HEK293T (cell line): ENCODE results near the gene PREX1.

Experiments
- FOXK2 ChIP-seq: fragments of 450-650 bp; IDR thresholded peaks from 2 replicates; pipeline ENCODE4 v1.6.1; 2016; ENCODE audit warnings: mild to moderate bottlenecking
- FOXM1 ChIP-seq: fragments of 450-650 bp; IDR thresholded peaks from 2 replicates; pipeline ENCODE4 v1.6.1; 2017; ENCODE audit warnings: mild to moderate bottlenecking, borderline replicate concordance
- SP1 ChIP-seq: fragments of 450-650 bp; IDR thresholded peaks from 2 replicates; pipeline ENCODE4 v1.6.1; 2017
- SUZ12 ChIP-seq: fragments of 450-650 bp; IDR thresholded peaks from 2 replicates; pipeline ENCODE4 v1.6.1; 2016; ENCODE audit warnings: mild to moderate bottlenecking
- TARDBP ChIP-seq: fragments of 450-650 bp; IDR thresholded peaks from 2 replicates; pipeline ENCODE4 v1.6.1; 2016

DNA sequence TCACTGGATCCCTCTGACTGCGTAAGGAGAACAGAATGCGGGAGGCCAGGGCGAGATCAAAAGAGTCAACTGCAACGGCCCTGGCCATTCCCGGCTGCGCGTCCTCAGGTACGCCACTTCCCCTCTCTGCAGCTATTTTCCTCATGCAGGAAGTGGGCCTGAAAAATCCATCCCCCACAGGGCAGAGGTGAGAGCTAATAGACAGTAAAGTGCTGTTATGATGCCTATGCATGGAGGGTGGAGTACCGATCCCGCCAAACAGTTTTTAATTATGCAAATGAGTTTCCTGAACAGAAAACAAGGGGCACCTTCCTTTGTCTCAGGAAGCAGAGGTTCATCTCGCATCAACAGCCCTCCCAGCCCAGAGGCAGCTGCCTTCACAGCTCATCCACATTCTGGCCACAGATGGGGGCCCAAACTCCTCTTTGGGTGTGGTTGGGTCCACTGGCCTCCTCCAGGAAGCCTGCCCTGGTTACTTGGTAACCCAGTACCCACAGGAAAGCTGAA is 9.3 kb downstream of the PREX1 start:
- TF ChIP-seq FOXM1: no peak
- TF ChIP-seq SUZ12: no peak
- TF ChIP-seq SP1: no peak
- no peak for TF ChIP-seq TARDBP
- TF ChIP-seq FOXK2: no peak
